Brain microvascular endothelial cell (primary cell): ENCODE measurements around the gene DGAT2L6.
"Not testable (repeated sequence)": the region's sequence is repeated elsewhere in the genome, so short reads cannot be mapped to it uniquely, and the experiment has no call there.

Experiments
- DNase-seq: peaks from one replicate; pipeline ENCODE4 v3.0.0-alpha.2; 2020
- H3K27ac ChIP-seq: fragments of 250-450 bp; sonication (Bioruptor Pico); 2 replicates; pipeline ENCODE4 v1.5.1; 2020; ENCODE audit warnings: mild to moderate bottlenecking, moderate library complexity
- H3K27me3 ChIP-seq: fragments of 250-450 bp; sonication (Bioruptor Pico); replicated peaks from 2 replicates; pipeline ENCODE4 v1.5.1; 2020; ENCODE audit warnings: mild to moderate bottlenecking
- H3K36me3 ChIP-seq: fragments of 250-450 bp; sonication (Bioruptor Pico); replicated peaks from 2 replicates; pipeline ENCODE4 v1.5.1; 2020; ENCODE audit warnings: mild to moderate bottlenecking
- H3K4me3 ChIP-seq: 2 replicates; pipeline ENCODE4 v1.5.1; 2011; ENCODE audit warnings: low read depth, mild to moderate bottlenecking, control low read depth, low read length, moderate library complexity
- CTCF ChIP-seq: IDR thresholded peaks from 2 replicates; pipeline ENCODE4 v1.5.1; 2011; ENCODE audit warnings: low read depth, mild to moderate bottlenecking, moderate library complexity, low read length, control low read depth, inconsistent platforms; ENCODE audit errors: missing control alignments
- in situ Hi-C: cut with HindIII; loops from 2 replicates; pipeline ENCODE4 v1.10.0; 2017; ENCODE audit warnings: low sequenced_read_pairs, low pct_ligation_motif_present

Gene DGAT2L6

GRCh38 chrX:70201732-70202131 lies 24.4 kb downstream of the DGAT2L6 start:
- Histone ChIP-seq H3K27ac (no peak overlapping the region), H3K4me3 (no peak overlapping the region), H3K36me3 (no peaks in the 10 kb centered on the region), H3K27me3 (no peaks in the 10 kb centered on the region)
- TF ChIP-seq CTCF: no peak
- no peak for DNase-seq
- in situ Hi-C loops: no loop called here

- Histone ChIP-seq H3K27ac (no peak overlapping the region), H3K4me3 (no peak overlapping the region), H3K27me3 (no peaks in the 10 kb centered on the region), H3K36me3 (no peaks in the 10 kb centered on the region)
- in situ Hi-C loops: no loop called here
- TF ChIP-seq CTCF: no peak
- DNase-seq: no peak
Measured at GRCh38 chrX:70208479-70208878, 31.2 kb downstream of the DGAT2L6 start.

- in situ Hi-C loops, H3K4me3 ChIP-seq, DNase-seq: not testable (repeated sequence)
Measured at GRCh38 chrX:70209570-70209969, 32.3 kb downstream of the DGAT2L6 start.

GRCh38 chrX:70219938-70220764 lies 42.9 kb downstream of the DGAT2L6 start:
- Histone ChIP-seq H3K27me3 (no peaks in the 10 kb centered on the region), H3K4me3 (no peak overlapping the region), H3K27ac (no peak overlapping the region), H3K36me3 (no peaks in the 10 kb centered on the region)
- DNase-seq: peak; percentile 25
- in situ Hi-C loops: no loop called here
- no peak for TF ChIP-seq CTCF

More at GRCh38 chrX:70209570-70209969, 32.3 kb downstream of the DGAT2L6 start:
- not testable (repeated sequence) for H3K36me3 ChIP-seq, H3K27me3 ChIP-seq, H3K27ac ChIP-seq

- in situ Hi-C loops: no loop called here
- Histone ChIP-seq H3K4me3 (no peak overlapping the region), H3K27ac (no peak overlapping the region), H3K36me3 (no peaks in the 10 kb centered on the region), H3K27me3 (no peaks in the 10 kb centered on the region)
- no peak for TF ChIP-seq CTCF
- no peak for DNase-seq
Measured at GRCh38 chrX:70226048-70226447, 48.8 kb downstream of the DGAT2L6 start.

- no peak for TF ChIP-seq CTCF
- Histone ChIP-seq H3K36me3 (no peaks in the 10 kb centered on the region), H3K27ac (no peak overlapping the region), H3K27me3 (no peaks in the 10 kb centered on the region), H3K4me3 (no peak overlapping the region)
- no peak for DNase-seq
- in situ Hi-C loops: no loop called here
Measured at GRCh38 chrX:70226687-70227086, 49.4 kb downstream of the DGAT2L6 start.
